ENCODE measurements around the gene APH1B. TPM values are rescaled to one million over a fixed set of nuclear protein-coding genes. Genes with fewer than 3 reads are reported as not detected.

APH1B gene
- total RNA-seq, 1 experiment from 2014 or later = 20.9 TPM

DNA sequence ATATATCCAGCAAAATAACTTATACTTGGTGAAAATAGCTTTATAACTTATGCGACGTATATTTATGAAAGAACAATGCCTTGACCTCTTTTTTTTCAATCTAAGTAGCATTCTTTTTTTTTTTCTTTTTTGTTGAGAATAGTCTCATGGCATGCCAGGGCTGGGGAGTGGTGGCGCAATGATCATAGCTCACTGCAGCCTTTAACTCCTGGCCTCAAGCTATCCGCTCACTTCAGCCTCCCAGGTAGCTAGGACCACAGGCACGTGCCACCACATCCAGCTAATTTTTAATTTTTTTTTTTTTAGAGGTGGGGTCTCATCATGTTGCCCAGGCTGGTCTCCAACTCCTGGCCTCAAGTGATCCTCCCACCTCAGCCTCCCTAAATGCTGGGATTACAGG lies 44.5 kb upstream of the APH1B start:
- H3K4me1 Mint-ChIP-seq = peaks cover 15 to 20% of the 10 kb centered on the region in 2 experiments
- no peak overlapping the region for H2BK15ac ChIP-seq (ENCODE audit: low read depth, low read length)

More for the DNA sequence above, 44.5 kb upstream of the APH1B start:
- Histone ChIP-seq H3T11ph (ENCODE audit: low read length) (no peak overlapping the region), H3K23me2 (ENCODE audit: insufficient read length, low read depth, low read length, poor library complexity, severe bottlenecking) (no peaks in the 10 kb centered on the region), H2BK5ac (ENCODE audit: insufficient read length, low read length) (no peak overlapping the region), H3K27me3 (ENCODE audit: insufficient read depth, low read length) (no peaks in the 10 kb centered on the region), H4K8ac (replicated peaks; ENCODE audit: insufficient read length, low read depth, low read length) (no peak overlapping the region), H2AFZ (ENCODE audit: low read length) (no peak overlapping the region), H3K4me2 (ENCODE audit: insufficient read depth, insufficient read length, low read length) (no peak overlapping the region), H2BK20ac (ENCODE audit: low read depth, low read length, poor library complexity, severe bottlenecking) (no peak overlapping the region), H3K18ac (ENCODE audit: insufficient read length, low read depth, low read length) (no peak overlapping the region), H3K56ac (ENCODE audit: insufficient read length, low read depth, low read length) (no peak overlapping the region), H3K9ac (ENCODE audit: extremely low read depth, insufficient read length, low read length) (no peak overlapping the region), H3K27ac (ENCODE audit: insufficient read length, low read depth, low read length) (no peak overlapping the region), H2BK12ac (ENCODE audit: insufficient read length, low read depth, low read length) (no peak overlapping the region), H4K91ac (ENCODE audit: insufficient read length, low read depth, low read length) (no peak overlapping the region), H3K9me3 (ENCODE audit: control insufficient read depth, low read depth, low read length) (no peaks in the 10 kb centered on the region), H3K79me2 (ENCODE audit: insufficient read depth, low read length) (no peaks in the 10 kb centered on the region), H3K14ac (ENCODE audit: insufficient read depth, low read length) (no peak overlapping the region), H2BK120ac (ENCODE audit: low read depth, low read length, poor library complexity, severe bottlenecking) (no peak overlapping the region), H3K4me1 (ENCODE audit: insufficient read depth, low read length) (no peaks in the 10 kb centered on the region), H3K79me1 (ENCODE audit: insufficient read depth, low read depth, low read length, poor library complexity, severe bottlenecking) (peaks cover 5% of the 10 kb centered on the region), H4K20me1 (ENCODE audit: control insufficient read depth, insufficient read depth, insufficient read length) (no peaks in the 10 kb centered on the region), H2AK5ac (ENCODE audit: insufficient read length, low read length) (no peak overlapping the region), H4K5ac (ENCODE audit: insufficient read length, low read depth, low read length) (no peak overlapping the region), H3K23ac (ENCODE audit: insufficient read length, low read depth, low read length) (no peak overlapping the region), H3K4ac (ENCODE audit: low read depth, low read length) (no peak overlapping the region)
- Mint-ChIP-seq H3K27me3 (ENCODE audit: low read depth) (no peaks in the 10 kb centered on the region), H3K9me3 (peaks cover 0 to 4% of the 10 kb centered on the region in 2 experiments; a peak in 1 of 5 replicates), H3K36me3 (ENCODE audit: insufficient read depth in 1 of 3, low read depth in 3 of 3) (peaks cover 0 to 5% (median 0%) of the 10 kb centered on the region in 3 experiments; a peak in 3 of 7 replicates), H3K27ac (no peak overlapping the region), H3K4me3 (no peak overlapping the region)
- WGBS (ENCODE audit: extremely low coverage, insufficient read length, low lambda C conversion rate) = no CpG with 5 or more reads among the region's 5 CpGs
- TF ChIP-seq, protein P1, sequence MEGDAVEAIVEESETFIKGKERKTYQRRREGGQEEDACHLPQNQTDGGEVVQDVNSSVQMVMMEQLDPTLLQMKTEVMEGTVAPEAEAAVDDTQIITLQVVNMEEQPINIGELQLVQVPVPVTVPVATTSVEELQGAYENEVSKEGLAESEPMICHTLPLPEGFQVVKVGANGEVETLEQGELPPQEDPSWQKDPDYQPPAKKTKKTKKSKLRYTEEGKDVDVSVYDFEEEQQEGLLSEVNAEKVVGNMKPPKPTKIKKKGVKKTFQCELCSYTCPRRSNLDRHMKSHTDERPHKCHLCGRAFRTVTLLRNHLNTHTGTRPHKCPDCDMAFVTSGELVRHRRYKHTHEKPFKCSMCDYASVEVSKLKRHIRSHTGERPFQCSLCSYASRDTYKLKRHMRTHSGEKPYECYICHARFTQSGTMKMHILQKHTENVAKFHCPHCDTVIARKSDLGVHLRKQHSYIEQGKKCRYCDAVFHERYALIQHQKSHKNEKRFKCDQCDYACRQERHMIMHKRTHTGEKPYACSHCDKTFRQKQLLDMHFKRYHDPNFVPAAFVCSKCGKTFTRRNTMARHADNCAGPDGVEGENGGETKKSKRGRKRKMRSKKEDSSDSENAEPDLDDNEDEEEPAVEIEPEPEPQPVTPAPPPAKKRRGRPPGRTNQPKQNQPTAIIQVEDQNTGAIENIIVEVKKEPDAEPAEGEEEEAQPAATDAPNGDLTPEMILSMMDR (conservative IDR thresholded peaks at IDR 0.05) = no peak
- DNase-seq = no peak
